Glomerular visceral epithelial cell (primary cell): ENCODE measurements around the gene CDH4.
"Not testable (repeated sequence)": the region's sequence is repeated elsewhere in the genome, so short reads cannot be mapped to it uniquely, and the experiment has no call there.

ENCODE experiments used
- DNase-seq: peaks from one replicate; pipeline ENCODE4 v3.0.0-alpha.2; 2016; ENCODE audit errors: extremely low spot score

CDH4 gene

GRCh38 chr20:61841551-61841950 lies 589.5 kb downstream of the CDH4 start:
- DNase-seq = no peak

- peak; percentile 17 for DNase-seq
Observed at GRCh38 chr20:61841966-61842365, 589.9 kb downstream of the CDH4 start.

- no peak for DNase-seq
Observed at GRCh38 chr20:61844621-61845020, 592.6 kb downstream of the CDH4 start.

- no peak for DNase-seq
Observed at GRCh38 chr20:61845233-61845671, 593.2 kb downstream of the CDH4 start.

DNA sequence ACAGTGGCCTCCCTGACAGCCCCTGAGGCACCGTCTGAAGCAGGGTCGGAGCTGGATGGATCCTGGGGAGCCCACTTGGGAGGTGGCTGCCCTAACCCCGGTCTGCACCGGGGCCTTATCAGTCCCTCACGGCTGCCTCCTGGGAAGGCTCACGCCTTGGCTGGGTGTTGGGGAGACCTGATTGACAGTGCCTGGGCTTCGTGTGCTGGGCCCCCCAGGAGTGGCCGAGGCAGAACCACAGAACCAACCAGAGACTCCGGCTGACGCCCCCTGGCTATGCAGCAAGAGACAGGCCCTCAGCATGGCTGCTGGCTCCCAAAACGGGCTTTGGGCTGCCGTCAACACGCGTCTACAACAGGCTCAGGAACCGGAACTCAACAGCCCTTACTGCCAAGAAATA lies 594.0 kb downstream of the CDH4 start:
- DNase-seq = no peak

DNA sequence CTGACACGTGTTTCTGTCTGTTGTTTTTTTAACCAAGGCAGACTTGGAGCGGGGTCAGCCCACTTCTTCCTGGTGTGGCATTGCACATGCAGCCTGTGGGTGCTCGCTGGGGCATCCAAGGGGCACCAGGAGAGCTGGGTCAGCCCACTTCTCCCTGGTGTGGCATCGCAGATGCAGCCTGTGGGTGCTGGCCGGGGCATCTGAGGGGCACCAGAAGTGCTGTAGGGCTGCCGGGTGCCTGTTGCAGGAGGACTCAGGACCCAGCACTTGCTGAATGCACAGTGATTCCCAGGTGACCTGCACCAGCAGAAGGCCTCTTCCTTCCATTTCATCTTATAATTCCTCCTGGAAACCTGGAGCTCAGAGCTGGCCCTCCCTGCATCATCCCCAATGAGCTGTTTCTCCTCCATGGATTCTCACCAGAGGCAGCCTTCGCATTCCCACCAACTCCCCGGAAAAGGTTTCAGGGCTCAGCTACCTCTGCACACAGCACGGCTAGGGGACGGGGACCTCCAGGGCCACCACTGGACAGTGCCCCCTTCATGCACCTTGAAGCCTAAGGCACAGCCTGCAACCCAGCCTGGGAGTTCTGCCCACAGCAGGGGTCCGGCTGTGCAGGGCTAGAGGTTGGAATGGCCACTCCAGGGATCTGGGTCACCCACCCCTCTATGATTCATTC lies 594.8 kb downstream of the CDH4 start:
- DNase-seq = no peak

- no peak for DNase-seq
Observed at GRCh38 chr20:61847420-61847748, 595.3 kb downstream of the CDH4 start.

DNA sequence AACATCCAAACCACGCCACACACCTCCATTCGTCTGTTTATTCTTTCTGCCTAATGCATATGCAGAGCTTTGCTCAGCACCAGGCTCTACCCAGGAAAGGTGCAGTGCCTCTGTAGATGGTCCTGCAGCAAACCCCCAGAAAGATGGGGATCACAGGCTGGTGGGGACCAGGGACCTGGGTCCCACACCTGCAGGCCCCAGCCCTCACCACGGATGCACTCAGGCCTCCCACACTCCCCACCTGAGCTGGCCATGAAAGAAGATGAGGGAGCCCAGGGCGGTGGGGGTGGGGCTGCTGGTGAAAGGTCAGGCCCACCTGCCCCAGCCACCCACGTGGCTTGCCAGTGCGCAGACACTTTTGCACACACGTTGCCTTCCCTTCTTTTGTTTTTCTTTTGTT lies 595.9 kb downstream of the CDH4 start:
- DNase-seq = no peak

DNA sequence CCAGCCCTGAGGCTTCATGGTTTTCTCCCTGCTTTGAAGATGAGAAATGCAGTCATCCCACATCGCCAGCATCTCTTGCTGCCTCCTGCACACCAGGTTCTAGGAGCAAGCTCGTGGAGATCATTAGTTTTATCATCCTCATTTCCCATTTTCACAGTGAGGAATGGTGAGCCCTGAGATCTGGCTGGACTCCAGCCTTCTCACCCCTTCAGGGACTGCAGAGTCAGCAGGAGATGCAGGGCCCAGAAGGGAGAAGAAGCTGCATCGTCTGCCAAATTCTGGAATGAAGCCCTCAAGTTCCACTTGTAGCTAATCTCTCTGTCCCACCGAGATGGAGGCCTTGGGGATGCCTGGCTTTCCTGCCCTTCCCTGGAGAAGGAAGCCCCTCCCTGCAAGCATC lies 596.8 kb downstream of the CDH4 start:
- DNase-seq = no peak

DNA sequence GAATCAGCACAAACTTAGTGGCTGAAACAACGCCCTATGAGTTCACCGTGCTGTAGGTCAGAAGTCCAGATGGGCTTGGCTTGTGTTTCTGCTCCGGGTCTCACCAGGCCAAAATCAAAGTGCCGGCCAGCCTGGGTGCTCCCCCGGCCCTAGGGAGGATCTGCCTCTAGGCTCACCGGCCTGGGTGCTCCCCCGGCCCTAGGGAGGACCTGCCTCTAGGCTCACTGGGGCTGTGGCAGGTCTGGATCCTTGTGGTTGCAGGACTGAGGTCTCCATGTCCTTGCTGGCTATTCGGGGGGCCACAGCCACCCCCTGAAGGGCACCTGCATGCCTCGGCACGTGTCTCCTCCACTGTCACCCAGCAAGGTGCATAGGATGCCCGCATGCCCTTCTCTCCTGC lies 597.3 kb downstream of the CDH4 start:
- no peak for DNase-seq

GRCh38 chr20:61849822-61850221 lies 597.8 kb downstream of the CDH4 start:
- DNase-seq = no peak

- DNase-seq = no peak
Observed at GRCh38 chr20:61850457-61850856, 598.4 kb downstream of the CDH4 start.

GRCh38 chr20:61850926-61851900 lies 599.2 kb downstream of the CDH4 start:
- no peak for DNase-seq

GRCh38 chr20:61852268-61853072 lies 600.4 kb downstream of the CDH4 start:
- DNase-seq = no peak

- no peak for DNase-seq
Observed at GRCh38 chr20:61853073-61854005, 601.3 kb downstream of the CDH4 start.

DNA sequence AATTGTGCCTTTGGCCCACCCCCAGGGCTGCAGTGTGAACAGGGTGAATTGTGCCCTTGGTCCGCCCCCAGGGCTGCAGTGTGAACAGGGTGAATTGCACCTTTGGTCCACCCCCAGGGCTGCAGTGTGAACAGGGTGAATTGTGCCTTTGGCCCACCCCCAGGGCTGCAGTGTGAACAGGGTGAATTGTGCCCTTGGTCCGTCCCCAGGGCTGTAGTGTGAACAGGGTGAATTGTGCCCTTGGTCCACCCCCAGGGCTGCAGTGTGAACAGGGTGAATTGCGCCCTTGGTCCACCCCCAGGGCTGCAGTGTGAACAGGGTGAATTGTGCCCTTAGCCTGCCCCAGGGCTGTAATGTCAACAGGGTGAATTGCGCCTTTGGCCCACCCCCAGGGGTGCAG lies 602.5 kb downstream of the CDH4 start:
- not testable (repeated sequence) for DNase-seq

DNA sequence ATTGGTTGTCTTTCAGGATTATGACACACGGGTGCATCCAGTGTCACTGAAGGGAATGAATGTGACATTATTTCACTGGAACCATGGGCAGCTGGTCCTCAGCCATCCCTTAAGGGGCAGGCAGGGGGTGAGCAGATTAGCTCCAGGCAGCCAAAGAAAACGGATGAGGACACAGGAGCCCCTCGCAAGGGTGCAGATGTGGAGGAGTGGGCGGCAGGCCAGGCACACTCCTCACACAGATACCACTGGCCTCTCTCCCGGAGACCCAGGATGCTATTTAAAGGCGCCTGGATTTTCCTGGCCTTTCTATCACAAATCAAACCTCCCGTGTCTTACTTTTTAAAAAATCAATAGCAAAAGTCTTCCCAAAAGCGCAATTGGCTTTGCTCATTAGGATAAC lies 603.2 kb downstream of the CDH4 start:
- DNase-seq = no peak

GRCh38 chr20:61856626-61857413 lies 604.8 kb downstream of the CDH4 start:
- DNase-seq = no peak

- no peak for DNase-seq
Observed at GRCh38 chr20:61857414-61857775, 605.3 kb downstream of the CDH4 start.

DNA sequence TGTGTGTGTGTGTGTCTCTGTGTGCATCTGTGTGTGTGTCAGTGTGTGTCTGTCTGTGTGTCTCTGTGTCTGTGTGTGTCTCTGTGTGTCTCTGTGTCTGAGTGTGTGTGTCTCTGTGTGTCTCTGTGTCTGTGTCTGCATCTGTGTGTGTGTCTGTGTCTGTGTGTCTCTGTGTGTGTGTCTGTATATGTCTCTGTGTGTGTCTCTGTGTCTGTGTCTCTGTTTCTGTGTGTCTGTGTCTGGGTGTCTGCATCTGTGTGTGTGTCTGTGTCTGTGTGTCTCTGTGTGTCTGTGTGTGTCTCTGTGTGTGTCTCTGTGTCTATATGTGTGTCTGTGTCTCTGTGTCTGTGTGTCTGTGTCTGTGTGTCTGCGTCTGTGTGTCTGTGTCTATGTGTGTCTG lies 605.8 kb downstream of the CDH4 start:
- DNase-seq = no peak
